Panc1 (cell line): ENCODE results near the gene DNPH1. TPM values are rescaled to one million over a fixed set of nuclear protein-coding genes. Genes with fewer than 3 reads are reported as not detected.

Experiments
- ATAC-seq: fragments of 200-7000 bp; cut with Tn5 transposase; 2 replicates; pipeline ENCODE4 v1.9.1; 2020; ENCODE audit warnings: mild to moderate bottlenecking, moderate library complexity
- BruUV-seq: library from RNA; stranded (reverse); fragments of 400-500 nt; replicated peaks from 2 replicates; lab custom pipeline; 2021; lab: Mats Ljungman, UMichigan
- CTCF ChIA-PET: fragments of 300-600 bp; sonication (Branson Sonifier 250); formaldehyde crosslinking; loops from one replicate; lab custom pipeline; 2022; ENCODE audit warnings: antibody characterized with exemption; lab: Charles Lee
- POLR2A ChIA-PET: fragments of 300-600 bp; sonication (Branson Sonifier 250); formaldehyde crosslinking; loops from one replicate; lab custom pipeline; 2022; ENCODE audit warnings: antibody characterized with exemption; lab: Charles Lee
- DNase-seq: peaks from one replicate; pipeline ENCODE4 v3.0.0-alpha.2; 2010; ENCODE audit warnings: low read depth, low spot score
- H3K27ac ChIP-seq: 2 replicates; pipeline ENCODE4 v1.5.1; 2011; ENCODE audit warnings: mild to moderate bottlenecking, low read length, inconsistent platforms
- H3K27me3 ChIP-seq: fragments of 200-500 bp; sonication (Bioruptor generic); 2 replicates; pipeline ENCODE4 v1.6.0; 2014; ENCODE audit warnings: low read length, inconsistent platforms; ENCODE audit not compliant: control insufficient read depth, insufficient read depth
- H3K36me3 ChIP-seq: fragments of 200-500 bp; sonication (Bioruptor generic); 2 replicates; pipeline ENCODE4 v1.5.1; 2014; ENCODE audit warnings: inconsistent platforms, mild to moderate bottlenecking, low read length, moderate library complexity; ENCODE audit not compliant: control insufficient read depth, insufficient read depth
- H3K4me1 ChIP-seq: 2 replicates; pipeline ENCODE4 v1.5.1; 2011; ENCODE audit warnings: inconsistent platforms, mild to moderate bottlenecking, low read length, moderate library complexity; ENCODE audit not compliant: control insufficient read depth, insufficient read depth
- H3K4me3 ChIP-seq, 2 experiments: 2 replicates each; pipeline ENCODE4 v1.5.1; 2011 to 2012; ENCODE audit warnings: low read depth in 2 of 2, low read length in 2 of 2, mild to moderate bottlenecking in 2 of 2, inconsistent platforms in 1 of 2, moderate library complexity in 1 of 2
- H3K9me3 ChIP-seq: fragments of 200-500 bp; sonication (Bioruptor generic); 2 replicates; pipeline ENCODE4 v1.5.1; 2014; ENCODE audit warnings: low read depth, mild to moderate bottlenecking, inconsistent platforms, low read length, moderate library complexity; ENCODE audit not compliant: control insufficient read depth, insufficient read depth
- POLR2AphosphoS5 ChIP-seq: IDR thresholded peaks from 2 replicates; pipeline ENCODE4 v1.6.1; 2012; ENCODE audit warnings: mild to moderate bottlenecking, low read depth, low read length, moderate library complexity
- SIN3A ChIP-seq: IDR thresholded peaks from 2 replicates; pipeline ENCODE4 v1.6.1; 2012; ENCODE audit warnings: low read depth, mild to moderate bottlenecking, low read length, moderate library complexity, borderline replicate concordance; ENCODE audit not compliant: insufficient read depth
- TCF7L2 ChIP-seq: IDR thresholded peaks from 2 replicates; pipeline ENCODE4 v1.6.1; 2011; ENCODE audit warnings: mild to moderate bottlenecking, low read depth, low read length, inconsistent platforms
- in situ Hi-C: cut with HindIII; loops from 2 replicates; pipeline ENCODE4 v1.10.0; 2016; ENCODE audit warnings: low sequenced_read_pairs, low pct_unique_long_range_greater_than_20kb
- intact Hi-C: fragments of 100-400 bp; cut with micrococcal nuclease; formaldehyde crosslinking; loops from one replicate; pipeline ENCODE4 v1.10.0; 2022; ENCODE audit not compliant: unreplicated experiment
- total RNA-seq: library from RNA; stranded (reverse); gene quantifications from one replicate; pipeline ENCODE4 v1.2.1, GENCODE V29; 2021; ENCODE audit not compliant: unreplicated experiment
- TF ChIP-seq, protein P1 (sequence below), 2 experiments: IDR thresholded peaks; 2 replicates each; pipeline ENCODE4 v1.6.1; 2011 to 2012; ENCODE audit warnings: low read depth in 2 of 2, control low read depth in 1 of 2, low read length in 1 of 2, mild to moderate bottlenecking in 1 of 2, moderate library complexity in 1 of 2; ENCODE audit not compliant: insufficient read depth in 1 of 2
- TF ChIP-seq, protein P2 (sequence below): fragments of 450-650 bp; IDR thresholded peaks from 2 replicates; pipeline ENCODE4 v1.5.1; 2017; ENCODE audit warnings: mild to moderate bottlenecking

DNPH1 gene
- total RNA-seq, 1 experiment from 2014 or later: 67.3 TPM

DNA sequence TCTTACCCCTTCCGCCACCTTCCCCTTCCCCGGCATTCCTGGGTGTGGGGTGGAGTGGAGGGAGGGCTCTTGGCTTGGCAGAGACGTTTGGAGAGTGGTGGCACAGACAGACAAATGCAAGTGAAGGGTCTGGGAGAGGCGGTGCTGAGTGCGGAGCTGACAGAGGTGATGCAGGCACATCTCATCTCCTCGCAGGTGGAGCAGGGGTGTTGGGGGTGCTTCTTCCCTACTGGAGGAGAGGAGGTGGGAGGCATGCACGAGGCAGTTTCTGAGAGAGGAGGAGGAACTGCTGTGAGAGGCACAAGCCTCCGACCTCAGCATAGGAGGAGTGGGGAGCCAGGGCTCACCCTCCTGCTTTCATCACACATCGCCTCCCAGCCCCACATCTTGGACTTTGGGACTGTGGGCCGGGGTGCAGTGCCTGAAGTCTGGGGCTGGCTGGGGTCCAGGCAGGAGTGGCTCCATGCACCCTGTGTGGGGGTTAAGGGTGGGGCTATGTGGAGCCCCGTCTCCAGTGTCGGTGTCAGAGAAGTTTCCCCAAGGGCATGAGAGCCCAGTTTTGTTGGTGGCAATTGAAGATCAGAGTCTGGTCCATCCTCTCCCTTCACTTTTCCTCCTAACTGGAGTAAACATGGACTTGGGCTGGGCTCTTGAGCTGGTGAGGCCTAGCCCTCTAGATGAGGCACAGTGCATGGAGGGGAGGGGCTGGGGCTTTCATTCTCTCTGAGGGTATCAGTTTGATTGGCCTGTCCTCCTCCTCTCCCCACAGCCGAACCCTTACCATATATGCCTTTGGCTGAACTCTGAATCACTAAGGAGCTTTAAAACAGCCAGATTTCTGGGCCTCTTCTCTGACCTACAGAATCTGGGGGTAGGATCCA is 48.6 kb upstream of the DNPH1 start:
- no peak overlapping the region for H3K4me3 ChIP-seq
- no peak for ATAC-seq
- no peak overlapping the region for H3K27ac ChIP-seq
- POLR2A ChIA-PET: interaction anchor here (0.6 to 0.9 kb wide), 2 partner anchors 19 to 94 kb away, joined by 3 read pairs; no protein-coding TSS in a partner anchor
- H3K27me3 ChIP-seq: 0 out of 2 replicates have a peak, but pooled peaks cover 2% of the 10 kb centered on the region
- TF ChIP-seq TCF7L2: no peak
- TF ChIP-seq POLR2AphosphoS5: no peak
- TF ChIP-seq, protein P1, sequence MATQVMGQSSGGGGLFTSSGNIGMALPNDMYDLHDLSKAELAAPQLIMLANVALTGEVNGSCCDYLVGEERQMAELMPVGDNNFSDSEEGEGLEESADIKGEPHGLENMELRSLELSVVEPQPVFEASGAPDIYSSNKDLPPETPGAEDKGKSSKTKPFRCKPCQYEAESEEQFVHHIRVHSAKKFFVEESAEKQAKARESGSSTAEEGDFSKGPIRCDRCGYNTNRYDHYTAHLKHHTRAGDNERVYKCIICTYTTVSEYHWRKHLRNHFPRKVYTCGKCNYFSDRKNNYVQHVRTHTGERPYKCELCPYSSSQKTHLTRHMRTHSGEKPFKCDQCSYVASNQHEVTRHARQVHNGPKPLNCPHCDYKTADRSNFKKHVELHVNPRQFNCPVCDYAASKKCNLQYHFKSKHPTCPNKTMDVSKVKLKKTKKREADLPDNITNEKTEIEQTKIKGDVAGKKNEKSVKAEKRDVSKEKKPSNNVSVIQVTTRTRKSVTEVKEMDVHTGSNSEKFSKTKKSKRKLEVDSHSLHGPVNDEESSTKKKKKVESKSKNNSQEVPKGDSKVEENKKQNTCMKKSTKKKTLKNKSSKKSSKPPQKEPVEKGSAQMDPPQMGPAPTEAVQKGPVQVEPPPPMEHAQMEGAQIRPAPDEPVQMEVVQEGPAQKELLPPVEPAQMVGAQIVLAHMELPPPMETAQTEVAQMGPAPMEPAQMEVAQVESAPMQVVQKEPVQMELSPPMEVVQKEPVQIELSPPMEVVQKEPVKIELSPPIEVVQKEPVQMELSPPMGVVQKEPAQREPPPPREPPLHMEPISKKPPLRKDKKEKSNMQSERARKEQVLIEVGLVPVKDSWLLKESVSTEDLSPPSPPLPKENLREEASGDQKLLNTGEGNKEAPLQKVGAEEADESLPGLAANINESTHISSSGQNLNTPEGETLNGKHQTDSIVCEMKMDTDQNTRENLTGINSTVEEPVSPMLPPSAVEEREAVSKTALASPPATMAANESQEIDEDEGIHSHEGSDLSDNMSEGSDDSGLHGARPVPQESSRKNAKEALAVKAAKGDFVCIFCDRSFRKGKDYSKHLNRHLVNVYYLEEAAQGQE (IDR thresholded peaks at IDR 0.05; ENCODE audit: insufficient read depth in 1 of 2, low read depth in 2 of 2, low read length in 1 of 2): no peak
- no peak for TF ChIP-seq SIN3A
- TF ChIP-seq, protein P2, sequence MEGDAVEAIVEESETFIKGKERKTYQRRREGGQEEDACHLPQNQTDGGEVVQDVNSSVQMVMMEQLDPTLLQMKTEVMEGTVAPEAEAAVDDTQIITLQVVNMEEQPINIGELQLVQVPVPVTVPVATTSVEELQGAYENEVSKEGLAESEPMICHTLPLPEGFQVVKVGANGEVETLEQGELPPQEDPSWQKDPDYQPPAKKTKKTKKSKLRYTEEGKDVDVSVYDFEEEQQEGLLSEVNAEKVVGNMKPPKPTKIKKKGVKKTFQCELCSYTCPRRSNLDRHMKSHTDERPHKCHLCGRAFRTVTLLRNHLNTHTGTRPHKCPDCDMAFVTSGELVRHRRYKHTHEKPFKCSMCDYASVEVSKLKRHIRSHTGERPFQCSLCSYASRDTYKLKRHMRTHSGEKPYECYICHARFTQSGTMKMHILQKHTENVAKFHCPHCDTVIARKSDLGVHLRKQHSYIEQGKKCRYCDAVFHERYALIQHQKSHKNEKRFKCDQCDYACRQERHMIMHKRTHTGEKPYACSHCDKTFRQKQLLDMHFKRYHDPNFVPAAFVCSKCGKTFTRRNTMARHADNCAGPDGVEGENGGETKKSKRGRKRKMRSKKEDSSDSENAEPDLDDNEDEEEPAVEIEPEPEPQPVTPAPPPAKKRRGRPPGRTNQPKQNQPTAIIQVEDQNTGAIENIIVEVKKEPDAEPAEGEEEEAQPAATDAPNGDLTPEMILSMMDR: no peak
- BruUV-seq: no TSS peak
- CTCF ChIA-PET: no interaction called here
- H3K4me1 ChIP-seq: no peaks in the 10 kb centered on the region
- H3K36me3 ChIP-seq: no peaks in the 10 kb centered on the region
- intact Hi-C loops (no loop called here), in situ Hi-C loops (no loop called here)
- no peaks in the 10 kb centered on the region for H3K9me3 ChIP-seq
- no peak for DNase-seq

DNA sequence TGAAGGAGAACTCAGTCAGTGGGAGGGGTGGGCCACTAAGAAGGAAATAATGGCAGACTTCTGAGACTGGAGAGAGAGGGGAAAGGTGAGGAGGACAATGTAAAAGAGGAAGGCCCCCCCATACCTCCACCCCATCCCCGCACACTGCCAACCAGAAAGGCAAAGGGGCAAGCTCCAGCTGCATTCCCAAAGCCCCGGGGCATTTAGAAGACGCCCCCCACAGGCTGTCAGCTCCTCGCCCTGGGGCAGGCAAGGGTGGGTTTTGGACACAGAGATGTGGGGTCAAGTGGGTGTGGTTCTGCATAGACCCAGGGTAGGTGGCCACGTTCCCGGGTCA is 48.0 kb upstream of the DNPH1 start:
- Histone ChIP-seq H3K36me3 (no peaks in the 10 kb centered on the region), H3K4me3 (no peak overlapping the region), H3K4me1 (no peaks in the 10 kb centered on the region), H3K9me3 (no peaks in the 10 kb centered on the region), H3K27ac (no peak overlapping the region), H3K27me3 (0 out of 2 replicates have a peak, but pooled peaks cover 2% of the 10 kb centered on the region)
- TF ChIP-seq POLR2AphosphoS5: no peak
- TF ChIP-seq, protein P2: no peak
- no peak for TF ChIP-seq SIN3A
- TF ChIP-seq, protein P1 (IDR thresholded peaks at IDR 0.05; ENCODE audit: insufficient read depth in 1 of 2, low read depth in 2 of 2, low read length in 1 of 2): no peak
- no peak for TF ChIP-seq TCF7L2
- no TSS peak for BruUV-seq
- in situ Hi-C loops: no loop called here
- ATAC-seq (no peak), DNase-seq (no peak)
- ChIA-PET CTCF (no interaction called here), POLR2A (no interaction called here)
- intact Hi-C loops: no loop called here
